Suprapubic skin (tissue), 4 donors: ENCODE results near the gene USP31. TPM values are rescaled to one million over a fixed set of nuclear protein-coding genes. Genes with fewer than 3 reads are reported as not detected.
A peak's percentile ranks its signal among the peaks of the same experiment; 100 is the strongest.

Source experiments
- DNase-seq, 2 donors: peaks; one replicate each; pipeline ENCODE4 v3.0.0-alpha.2; 2019; ENCODE audit warnings: low spot score in 2 of 2
- H3K27ac ChIP-seq: fragments of 200-600 bp; sonication (generic); one replicate; pipeline ENCODE4 v1.5.1; 2019
- H3K27me3 ChIP-seq: fragments of 200-600 bp; sonication (generic); one replicate; pipeline ENCODE4 v1.5.1; 2019
- H3K36me3 ChIP-seq: fragments of 200-600 bp; sonication (generic); one replicate; pipeline ENCODE4 v1.5.1; 2019
- H3K4me1 ChIP-seq: fragments of 200-600 bp; sonication (generic); one replicate; pipeline ENCODE4 v1.5.1; 2019
- H3K4me3 ChIP-seq: fragments of 200-600 bp; sonication (generic); one replicate; pipeline ENCODE4 v1.5.1; 2019; ENCODE audit warnings: mild to moderate bottlenecking
- H3K9me3 ChIP-seq: fragments of 200-600 bp; sonication (generic); one replicate; pipeline ENCODE4 v1.5.1; 2019
- EP300 ChIP-seq: sonication (generic); formaldehyde crosslinking; IDR thresholded peaks from one replicate; pipeline ENCODE4 v1.6.1; 2017; ENCODE audit warnings: antibody characterized with exemption
- POLR2A ChIP-seq, 2 donors: fragments of 450-650 bp; IDR thresholded peaks; one replicate each; pipeline ENCODE4 v1.6.1; 2017; ENCODE audit warnings: antibody characterized with exemption in 2 of 2, mild to moderate bottlenecking in 2 of 2, moderate library complexity in 2 of 2
- POLR2AphosphoS5 ChIP-seq, 3 donors: sonication (generic); formaldehyde crosslinking; IDR thresholded peaks; one replicate each; pipeline ENCODE4 v1.6.1; 2017; ENCODE audit warnings: antibody characterized with exemption in 3 of 3
- WGBS: methylation state at CpG from one replicate; pipeline ENCODE4 v1.1.5; 2018; 5-methylcytosine and 5-hydroxymethylcytosine counted together
- total RNA-seq, 4 donors: library from RNA; depleted of rRNA; stranded (reverse); fragments of >200 nt; gene quantifications; one replicate each; pipeline ENCODE4 v1.1.0, GENCODE V29; 2016
- TF ChIP-seq, protein P1 (sequence below), 2 donors: fragments of 200-600 bp in 1 of 2; fragments of 450-650 bp in 1 of 2; sonication (generic) in 1 of 2; IDR thresholded peaks; one replicate each; pipeline ENCODE4 v1.5.1; 2016 to 2019; ENCODE audit warnings: antibody characterized with exemption in 2 of 2, mild to moderate bottlenecking in 1 of 2, moderate library complexity in 1 of 2

The USP31 gene
- total RNA-seq, 4 donors from 2014 or later: 22.0 to 44.7 (median 31.2) TPM

DNA sequence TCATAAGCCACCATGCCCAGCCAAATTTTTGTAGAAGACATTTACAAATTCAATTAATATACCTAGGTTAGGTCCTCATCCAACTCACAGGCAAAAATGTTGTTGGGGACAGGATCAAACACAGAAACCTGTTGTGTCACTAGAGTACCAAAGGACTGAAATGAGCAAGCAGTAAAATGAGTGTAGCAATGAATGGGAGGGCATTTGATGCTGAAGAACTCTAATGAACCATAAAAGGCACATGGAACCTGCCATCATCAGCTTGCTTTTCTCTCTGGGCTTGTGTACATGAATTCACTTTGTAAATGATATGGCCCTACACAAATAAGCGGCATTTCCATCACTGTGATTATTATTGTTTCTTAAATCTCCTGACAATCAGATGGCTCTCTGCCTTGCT is 17.8 kb downstream of the USP31 start:
- H3K36me3 ChIP-seq: no peaks in the 10 kb centered on the region
- no peak overlapping the region for H3K4me3 ChIP-seq
- peak overlapping the region; percentile 8 for H3K27ac ChIP-seq
- 58% methylated on average over 1 of the region's 1 CpG for WGBS
- no peaks in the 10 kb centered on the region for H3K9me3 ChIP-seq
- H3K4me1 ChIP-seq: peaks cover 32% of the 10 kb centered on the region
- DNase-seq: no peak
- TF ChIP-seq POLR2A (IDR thresholded peaks at IDR 0.05) (no peak), EP300 (no peak), POLR2AphosphoS5 (IDR thresholded peaks at IDR 0.05) (no peak)
- TF ChIP-seq, protein P1, sequence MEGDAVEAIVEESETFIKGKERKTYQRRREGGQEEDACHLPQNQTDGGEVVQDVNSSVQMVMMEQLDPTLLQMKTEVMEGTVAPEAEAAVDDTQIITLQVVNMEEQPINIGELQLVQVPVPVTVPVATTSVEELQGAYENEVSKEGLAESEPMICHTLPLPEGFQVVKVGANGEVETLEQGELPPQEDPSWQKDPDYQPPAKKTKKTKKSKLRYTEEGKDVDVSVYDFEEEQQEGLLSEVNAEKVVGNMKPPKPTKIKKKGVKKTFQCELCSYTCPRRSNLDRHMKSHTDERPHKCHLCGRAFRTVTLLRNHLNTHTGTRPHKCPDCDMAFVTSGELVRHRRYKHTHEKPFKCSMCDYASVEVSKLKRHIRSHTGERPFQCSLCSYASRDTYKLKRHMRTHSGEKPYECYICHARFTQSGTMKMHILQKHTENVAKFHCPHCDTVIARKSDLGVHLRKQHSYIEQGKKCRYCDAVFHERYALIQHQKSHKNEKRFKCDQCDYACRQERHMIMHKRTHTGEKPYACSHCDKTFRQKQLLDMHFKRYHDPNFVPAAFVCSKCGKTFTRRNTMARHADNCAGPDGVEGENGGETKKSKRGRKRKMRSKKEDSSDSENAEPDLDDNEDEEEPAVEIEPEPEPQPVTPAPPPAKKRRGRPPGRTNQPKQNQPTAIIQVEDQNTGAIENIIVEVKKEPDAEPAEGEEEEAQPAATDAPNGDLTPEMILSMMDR (IDR thresholded peaks at IDR 0.05): no peak
- H3K27me3 ChIP-seq: no peaks in the 10 kb centered on the region

DNA sequence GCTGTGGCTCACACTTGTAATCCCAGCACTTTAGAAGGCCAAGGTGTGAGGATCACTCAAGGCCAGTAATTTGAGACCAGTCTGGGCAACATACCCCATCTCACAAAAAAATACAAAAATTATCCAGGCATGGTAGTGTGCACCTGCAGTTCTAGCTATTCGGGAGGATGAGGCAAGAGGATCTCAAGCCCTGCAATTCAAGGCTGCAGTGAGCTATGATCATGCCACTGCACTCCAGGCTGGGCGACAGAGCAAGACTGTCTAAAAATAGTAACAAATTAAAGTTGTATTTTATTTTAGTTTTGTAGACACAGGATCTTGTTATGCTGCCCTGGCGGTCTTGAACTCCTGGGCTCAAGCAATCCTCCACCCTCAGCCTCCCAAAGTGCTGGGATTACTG is 18.2 kb downstream of the USP31 start:
- H3K9me3 ChIP-seq: no peaks in the 10 kb centered on the region
- H3K4me1 ChIP-seq: peaks cover 32% of the 10 kb centered on the region
- WGBS: 66% methylated on average over 3 of the region's 3 CpGs
- no peaks in the 10 kb centered on the region for H3K36me3 ChIP-seq
- no peak overlapping the region for H3K27ac ChIP-seq
- no peak overlapping the region for H3K4me3 ChIP-seq
- DNase-seq: no peak
- H3K27me3 ChIP-seq: no peaks in the 10 kb centered on the region
- TF ChIP-seq EP300: no peak
- TF ChIP-seq POLR2AphosphoS5 (IDR thresholded peaks at IDR 0.05): no peak
- TF ChIP-seq, protein P1 (IDR thresholded peaks at IDR 0.05): no peak
- no peak for TF ChIP-seq POLR2A (IDR thresholded peaks at IDR 0.05)

DNA sequence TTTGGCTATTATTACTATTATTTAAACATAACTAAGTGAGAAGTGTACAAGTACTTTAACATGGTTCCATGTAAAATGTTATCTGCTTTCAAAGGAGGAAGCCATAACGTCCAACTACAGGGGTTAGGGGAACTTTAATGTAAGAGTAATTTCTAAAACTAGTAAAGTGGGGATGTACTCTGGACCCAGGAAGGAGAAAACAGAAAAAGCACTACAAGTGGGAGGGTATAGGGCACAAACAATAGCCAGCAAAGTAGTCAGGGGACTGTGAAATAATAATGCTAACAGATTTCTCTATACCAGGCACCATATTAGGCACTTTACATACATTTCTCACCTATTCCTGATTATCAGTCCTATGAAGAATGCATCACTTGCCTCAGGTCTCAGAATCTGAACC is 19.6 kb downstream of the USP31 start:
- no peak overlapping the region for H3K27ac ChIP-seq
- H3K36me3 ChIP-seq: no peaks in the 10 kb centered on the region
- no peaks in the 10 kb centered on the region for H3K27me3 ChIP-seq
- DNase-seq: no peak
- peaks cover 38% of the 10 kb centered on the region for H3K4me1 ChIP-seq
- 67% methylated on average over 1 of the region's 1 CpG for WGBS
- H3K4me3 ChIP-seq: no peak overlapping the region
- TF ChIP-seq POLR2A (IDR thresholded peaks at IDR 0.05): no peak
- TF ChIP-seq, protein P1 (IDR thresholded peaks at IDR 0.05): no peak
- no peak for TF ChIP-seq POLR2AphosphoS5 (IDR thresholded peaks at IDR 0.05)
- no peak for TF ChIP-seq EP300
- H3K9me3 ChIP-seq: no peaks in the 10 kb centered on the region

DNA sequence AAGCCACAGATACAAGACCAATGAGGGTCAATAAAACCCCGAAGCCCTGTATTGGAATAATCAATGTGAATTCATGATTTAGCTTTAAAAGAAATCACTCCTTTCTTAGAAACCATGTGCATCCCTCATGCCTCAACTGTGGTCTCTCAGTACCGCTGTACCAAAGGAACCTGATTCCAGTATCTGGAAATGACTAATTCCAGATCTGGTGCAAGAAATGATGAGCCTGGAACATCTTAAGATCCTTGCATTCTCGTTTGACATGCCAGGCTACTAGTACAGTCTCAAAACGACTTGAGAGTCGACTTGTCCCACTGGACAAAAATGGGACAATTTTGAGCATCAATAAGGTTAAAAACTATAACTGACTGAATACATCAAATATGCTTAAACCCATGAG is 21.2 kb downstream of the USP31 start:
- H3K27ac ChIP-seq: no peak overlapping the region
- H3K27me3 ChIP-seq: no peaks in the 10 kb centered on the region
- no peak for DNase-seq
- H3K4me1 ChIP-seq: peaks cover 37% of the 10 kb centered on the region
- H3K9me3 ChIP-seq: no peaks in the 10 kb centered on the region
- H3K4me3 ChIP-seq: no peak overlapping the region
- no peaks in the 10 kb centered on the region for H3K36me3 ChIP-seq
- TF ChIP-seq EP300 (no peak), POLR2AphosphoS5 (IDR thresholded peaks at IDR 0.05) (no peak), POLR2A (IDR thresholded peaks at IDR 0.05) (no peak)
- TF ChIP-seq, protein P1 (IDR thresholded peaks at IDR 0.05): no peak
- 53% methylated on average over 5 of the region's 5 CpGs for WGBS

DNA sequence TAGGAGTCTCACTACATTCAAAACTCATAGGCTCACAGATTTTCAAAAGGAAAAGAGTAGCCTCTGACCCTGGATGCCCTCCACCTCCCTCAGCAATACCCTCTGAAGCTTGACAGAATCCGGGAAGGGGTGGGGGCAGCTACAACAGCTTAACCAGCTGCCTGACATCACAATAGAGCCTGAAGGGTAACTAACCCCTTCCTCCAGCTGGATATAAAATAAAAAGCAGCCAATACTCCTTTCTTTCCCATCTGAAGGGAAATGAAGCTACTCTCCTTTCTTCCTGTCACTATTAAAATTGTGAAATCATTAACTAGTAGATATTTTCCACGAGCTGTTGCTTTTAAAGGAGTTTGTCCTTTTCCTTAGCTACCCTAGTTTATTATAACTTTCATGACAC is 24.0 kb downstream of the USP31 start:
- H3K9me3 ChIP-seq: no peaks in the 10 kb centered on the region
- H3K4me1 ChIP-seq: peaks cover 28% of the 10 kb centered on the region
- H3K4me3 ChIP-seq: no peak overlapping the region
- 46% methylated on average over 2 of the region's 2 CpGs for WGBS
- H3K36me3 ChIP-seq: no peaks in the 10 kb centered on the region
- H3K27me3 ChIP-seq: no peaks in the 10 kb centered on the region
- TF ChIP-seq EP300: no peak
- TF ChIP-seq POLR2A (IDR thresholded peaks at IDR 0.05): no peak
- no peak for TF ChIP-seq POLR2AphosphoS5 (IDR thresholded peaks at IDR 0.05)
- TF ChIP-seq, protein P1 (IDR thresholded peaks at IDR 0.05): no peak
- no peak for DNase-seq
- no peak overlapping the region for H3K27ac ChIP-seq
